HEK293 (cell line): ENCODE data around the gene CUL9.

Source experiments
- ZNF169 ChIP-seq: fragments of 450-650 bp; formaldehyde crosslinking; IDR thresholded peaks from 2 replicates; pipeline ENCODE4 v1.5.1; 2016; ENCODE audit warnings: missing biosample characterization, missing genetic modification characterization
- ZNF324 ChIP-seq: fragments of 450-650 bp; formaldehyde crosslinking; IDR thresholded peaks from 2 replicates; pipeline ENCODE4 v1.5.1; 2016; ENCODE audit warnings: missing biosample characterization, missing genetic modification characterization
- ZNF510 ChIP-seq: fragments of 450-650 bp; formaldehyde crosslinking; IDR thresholded peaks from 2 replicates; pipeline ENCODE4 v1.5.1; 2018; ENCODE audit warnings: mild to moderate bottlenecking, missing genetic modification characterization, missing biosample characterization; ENCODE audit not compliant: insufficient replicate concordance
- ZNF529 ChIP-seq: fragments of 450-650 bp; formaldehyde crosslinking; IDR thresholded peaks from 2 replicates; pipeline ENCODE4 v1.5.1; 2017; ENCODE audit warnings: missing genetic modification characterization, missing biosample characterization; ENCODE audit not compliant: insufficient replicate concordance
- ZSCAN30 ChIP-seq: fragments of 450-650 bp; IDR thresholded peaks from 2 replicates; pipeline ENCODE4 v1.5.1; 2018; ENCODE audit warnings: missing biosample characterization, mild to moderate bottlenecking, missing genetic modification characterization, moderate library complexity
- TF ChIP-seq, protein P1 (sequence below): sonication (generic); formaldehyde crosslinking; IDR thresholded peaks from 2 replicates; pipeline ENCODE4 v1.8.1; 2022; ENCODE audit warnings: mild to moderate bottlenecking, moderate library complexity, missing genetic modification reagents
- TF ChIP-seq, protein P2 (sequence below): fragments of 450-650 bp; formaldehyde crosslinking; IDR thresholded peaks from 2 replicates; pipeline ENCODE4 v1.5.1; 2016; ENCODE audit warnings: missing biosample characterization, missing genetic modification characterization
- TF ChIP-seq, protein P3 (sequence below): IDR thresholded peaks from 2 replicates; pipeline ENCODE4 v1.6.1; 2011; ENCODE audit warnings: mild to moderate bottlenecking, low read depth, low read length, borderline replicate concordance
- TF ChIP-seq, protein P4 (sequence below): fragments of 450-650 bp; formaldehyde crosslinking; IDR thresholded peaks from 2 replicates; pipeline ENCODE4 v1.5.1; 2016; ENCODE audit warnings: missing biosample characterization, missing genetic modification characterization
- TF ChIP-seq, protein P5 (sequence below): fragments of 450-650 bp; formaldehyde crosslinking; IDR thresholded peaks from 2 replicates; pipeline ENCODE4 v1.5.1; 2016; ENCODE audit warnings: missing biosample characterization, missing genetic modification characterization

DNA sequence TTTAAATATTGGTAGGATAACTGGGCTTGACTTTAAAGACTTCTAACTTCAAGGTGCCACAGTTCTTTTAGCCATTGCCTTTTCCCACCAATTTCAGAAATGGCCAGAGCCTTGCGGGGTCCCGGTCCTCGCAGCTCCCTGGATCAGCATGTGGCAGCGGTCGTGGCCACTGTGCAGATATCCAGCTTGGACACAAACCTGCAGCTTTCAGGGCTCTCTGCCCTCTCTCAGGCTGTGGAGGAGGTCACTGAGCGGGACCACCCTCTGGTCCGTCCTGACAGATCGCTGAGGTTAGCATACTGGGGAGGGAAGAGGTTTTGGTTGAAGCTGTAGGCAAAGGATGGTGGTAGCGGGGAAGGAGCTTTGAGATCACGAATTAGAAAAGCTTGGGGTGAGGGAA lies 6.4 kb downstream of the CUL9 start:
- TF ChIP-seq ZNF169 (tag by site-specific recombination) (no peak), ZSCAN30 (no peak), ZNF324 (tag by site-specific recombination) (no peak), ZNF529 (no peak), ZNF510 (no peak)
- TF ChIP-seq, protein P1, sequence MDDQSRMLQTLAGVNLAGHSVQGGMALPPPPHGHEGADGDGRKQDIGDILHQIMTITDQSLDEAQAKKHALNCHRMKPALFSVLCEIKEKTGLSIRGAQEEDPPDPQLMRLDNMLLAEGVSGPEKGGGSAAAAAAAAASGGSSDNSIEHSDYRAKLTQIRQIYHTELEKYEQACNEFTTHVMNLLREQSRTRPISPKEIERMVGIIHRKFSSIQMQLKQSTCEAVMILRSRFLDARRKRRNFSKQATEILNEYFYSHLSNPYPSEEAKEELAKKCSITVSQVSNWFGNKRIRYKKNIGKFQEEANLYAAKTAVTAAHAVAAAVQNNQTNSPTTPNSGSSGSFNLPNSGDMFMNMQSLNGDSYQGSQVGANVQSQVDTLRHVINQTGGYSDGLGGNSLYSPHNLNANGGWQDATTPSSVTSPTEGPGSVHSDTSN (CRISPR knock-in tag): no peak
- TF ChIP-seq, protein P2, sequence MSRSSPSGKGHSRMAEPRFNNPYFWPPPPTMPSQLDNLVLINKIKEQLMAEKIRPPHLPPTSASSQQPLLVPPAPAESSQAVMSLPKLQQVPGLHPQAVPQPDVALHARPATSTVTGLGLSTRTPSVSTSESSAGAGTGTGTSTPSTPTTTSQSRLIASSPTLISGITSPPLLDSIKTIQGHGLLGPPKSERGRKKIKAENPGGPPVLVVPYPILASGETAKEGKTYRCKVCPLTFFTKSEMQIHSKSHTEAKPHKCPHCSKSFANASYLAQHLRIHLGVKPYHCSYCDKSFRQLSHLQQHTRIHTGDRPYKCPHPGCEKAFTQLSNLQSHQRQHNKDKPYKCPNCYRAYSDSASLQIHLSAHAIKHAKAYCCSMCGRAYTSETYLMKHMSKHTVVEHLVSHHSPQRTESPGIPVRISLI (tag by site-specific recombination): no peak
- TF ChIP-seq, protein P3, sequence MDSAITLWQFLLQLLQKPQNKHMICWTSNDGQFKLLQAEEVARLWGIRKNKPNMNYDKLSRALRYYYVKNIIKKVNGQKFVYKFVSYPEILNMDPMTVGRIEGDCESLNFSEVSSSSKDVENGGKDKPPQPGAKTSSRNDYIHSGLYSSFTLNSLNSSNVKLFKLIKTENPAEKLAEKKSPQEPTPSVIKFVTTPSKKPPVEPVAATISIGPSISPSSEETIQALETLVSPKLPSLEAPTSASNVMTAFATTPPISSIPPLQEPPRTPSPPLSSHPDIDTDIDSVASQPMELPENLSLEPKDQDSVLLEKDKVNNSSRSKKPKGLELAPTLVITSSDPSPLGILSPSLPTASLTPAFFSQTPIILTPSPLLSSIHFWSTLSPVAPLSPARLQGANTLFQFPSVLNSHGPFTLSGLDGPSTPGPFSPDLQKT: no peak
- TF ChIP-seq, protein P4, sequence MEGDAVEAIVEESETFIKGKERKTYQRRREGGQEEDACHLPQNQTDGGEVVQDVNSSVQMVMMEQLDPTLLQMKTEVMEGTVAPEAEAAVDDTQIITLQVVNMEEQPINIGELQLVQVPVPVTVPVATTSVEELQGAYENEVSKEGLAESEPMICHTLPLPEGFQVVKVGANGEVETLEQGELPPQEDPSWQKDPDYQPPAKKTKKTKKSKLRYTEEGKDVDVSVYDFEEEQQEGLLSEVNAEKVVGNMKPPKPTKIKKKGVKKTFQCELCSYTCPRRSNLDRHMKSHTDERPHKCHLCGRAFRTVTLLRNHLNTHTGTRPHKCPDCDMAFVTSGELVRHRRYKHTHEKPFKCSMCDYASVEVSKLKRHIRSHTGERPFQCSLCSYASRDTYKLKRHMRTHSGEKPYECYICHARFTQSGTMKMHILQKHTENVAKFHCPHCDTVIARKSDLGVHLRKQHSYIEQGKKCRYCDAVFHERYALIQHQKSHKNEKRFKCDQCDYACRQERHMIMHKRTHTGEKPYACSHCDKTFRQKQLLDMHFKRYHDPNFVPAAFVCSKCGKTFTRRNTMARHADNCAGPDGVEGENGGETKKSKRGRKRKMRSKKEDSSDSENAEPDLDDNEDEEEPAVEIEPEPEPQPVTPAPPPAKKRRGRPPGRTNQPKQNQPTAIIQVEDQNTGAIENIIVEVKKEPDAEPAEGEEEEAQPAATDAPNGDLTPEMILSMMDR (tag by site-specific recombination): no peak
- TF ChIP-seq, protein P5, sequence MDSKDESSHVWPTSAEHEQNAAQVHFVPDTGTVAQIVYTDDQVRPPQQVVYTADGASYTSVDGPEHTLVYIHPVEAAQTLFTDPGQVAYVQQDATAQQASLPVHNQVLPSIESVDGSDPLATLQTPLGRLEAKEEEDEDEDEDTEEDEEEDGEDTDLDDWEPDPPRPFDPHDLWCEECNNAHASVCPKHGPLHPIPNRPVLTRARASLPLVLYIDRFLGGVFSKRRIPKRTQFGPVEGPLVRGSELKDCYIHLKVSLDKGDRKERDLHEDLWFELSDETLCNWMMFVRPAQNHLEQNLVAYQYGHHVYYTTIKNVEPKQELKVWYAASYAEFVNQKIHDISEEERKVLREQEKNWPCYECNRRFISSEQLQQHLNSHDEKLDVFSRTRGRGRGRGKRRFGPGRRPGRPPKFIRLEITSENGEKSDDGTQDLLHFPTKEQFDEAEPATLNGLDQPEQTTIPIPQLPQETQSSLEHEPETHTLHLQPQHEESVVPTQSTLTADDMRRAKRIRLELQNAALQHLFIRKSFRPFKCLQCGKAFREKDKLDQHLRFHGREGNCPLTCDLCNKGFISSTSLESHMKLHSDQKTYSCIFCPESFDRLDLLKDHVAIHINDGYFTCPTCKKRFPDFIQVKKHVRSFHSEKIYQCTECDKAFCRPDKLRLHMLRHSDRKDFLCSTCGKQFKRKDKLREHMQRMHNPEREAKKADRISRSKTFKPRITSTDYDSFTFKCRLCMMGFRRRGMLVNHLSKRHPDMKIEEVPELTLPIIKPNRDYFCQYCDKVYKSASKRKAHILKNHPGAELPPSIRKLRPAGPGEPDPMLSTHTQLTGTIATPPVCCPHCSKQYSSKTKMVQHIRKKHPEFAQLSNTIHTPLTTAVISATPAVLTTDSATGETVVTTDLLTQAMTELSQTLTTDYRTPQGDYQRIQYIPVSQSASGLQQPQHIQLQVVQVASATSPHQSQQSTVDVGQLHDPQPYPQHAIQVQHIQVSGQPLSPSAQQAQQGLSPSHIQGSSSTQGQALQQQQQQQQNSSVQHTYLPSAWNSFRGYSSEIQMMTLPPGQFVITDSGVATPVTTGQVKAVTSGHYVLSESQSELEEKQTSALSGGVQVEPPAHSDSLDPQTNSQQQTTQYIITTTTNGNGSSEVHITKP (tag by site-specific recombination): no peak
